ENCODE results near the gene SLC16A13.
"Not testable (repeated sequence)": the region's sequence is repeated elsewhere in the genome, so short reads cannot be mapped to it uniquely, and the experiment has no call there.

SLC16A13 gene

DNA sequence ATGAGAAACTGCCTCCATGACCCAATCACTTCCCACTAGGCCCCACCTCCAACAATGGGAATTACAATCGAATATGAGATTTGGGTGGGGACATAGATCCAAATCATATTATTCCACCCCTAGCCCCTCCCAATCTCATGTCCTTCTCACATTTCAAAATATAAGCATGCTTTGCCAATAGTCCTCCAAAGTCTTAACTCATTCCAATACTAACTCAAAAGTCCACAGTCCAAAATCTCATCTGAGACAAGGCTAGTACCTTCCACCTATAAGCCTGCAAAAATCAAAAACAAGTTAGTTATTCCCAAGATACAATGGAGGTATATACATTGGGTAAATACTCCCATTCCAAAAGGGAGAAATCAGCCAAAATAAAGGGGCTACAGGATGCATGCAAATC is 31.4 kb downstream of the SLC16A13 start:
- DNase-seq (ENCODE audit: low spot score): no peak

DNA sequence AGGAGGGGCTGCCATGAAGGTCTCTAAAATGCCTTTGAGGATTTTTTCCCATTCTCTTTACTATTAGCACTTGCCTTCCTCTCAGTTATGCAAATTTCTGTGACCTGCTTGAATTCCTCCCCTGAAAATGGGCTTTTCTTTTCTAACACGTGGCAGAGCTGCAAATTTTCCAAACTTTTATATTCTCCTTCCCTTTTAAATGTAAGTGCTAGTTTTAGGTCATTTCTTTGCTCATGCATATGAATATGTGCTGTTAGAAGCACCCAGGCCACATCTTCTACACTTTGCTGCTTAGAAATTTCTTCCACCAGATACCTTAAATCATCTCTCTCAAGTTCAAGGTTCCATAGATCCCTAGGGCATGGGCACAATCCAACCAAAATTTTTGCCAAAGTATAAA is 32.5 kb downstream of the SLC16A13 start:
- no peak for DNase-seq (ENCODE audit: low spot score)

DNA sequence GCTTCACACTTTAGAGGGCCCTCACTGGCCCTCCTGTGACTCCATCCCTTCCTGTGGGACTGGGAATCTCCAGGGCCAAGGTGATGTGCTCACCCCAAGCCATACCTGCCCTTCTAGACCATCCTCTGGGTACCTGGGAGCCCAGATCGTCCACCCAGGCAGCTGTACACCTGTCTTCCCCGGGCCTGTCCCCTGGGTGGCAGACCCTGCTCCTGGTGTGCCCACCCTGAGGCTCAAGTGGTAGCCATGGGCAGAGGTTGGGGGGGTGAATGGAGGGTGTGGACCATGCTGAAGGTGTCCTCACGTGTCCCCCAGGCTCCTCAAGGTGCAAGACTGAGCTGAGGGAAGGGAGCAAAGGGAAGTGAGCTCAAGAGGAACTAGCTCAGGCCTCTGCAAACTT is 34.9 kb downstream of the SLC16A13 start:
- no peak for DNase-seq (ENCODE audit: low spot score)

DNA sequence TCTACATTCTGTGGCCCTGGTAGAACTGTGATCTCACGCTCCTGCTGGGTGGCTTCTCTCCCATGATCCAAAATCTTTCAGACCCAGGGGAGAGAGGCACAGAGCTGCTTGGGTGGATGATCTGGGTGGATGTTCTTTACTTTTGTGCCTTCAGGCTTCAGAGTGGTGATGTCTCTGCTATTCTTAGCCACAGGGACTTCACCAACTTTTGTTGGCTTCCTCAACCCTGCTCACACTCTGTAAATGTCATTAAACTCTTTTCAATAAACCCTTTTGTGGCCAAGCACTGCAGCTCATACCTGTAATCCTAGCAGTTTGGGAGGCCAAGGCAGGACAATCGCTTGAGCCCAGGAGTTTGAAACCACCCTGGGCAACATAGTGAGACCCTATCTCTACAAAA is 36.6 kb downstream of the SLC16A13 start:
- DNase-seq (ENCODE audit: low spot score): no peak

DNA sequence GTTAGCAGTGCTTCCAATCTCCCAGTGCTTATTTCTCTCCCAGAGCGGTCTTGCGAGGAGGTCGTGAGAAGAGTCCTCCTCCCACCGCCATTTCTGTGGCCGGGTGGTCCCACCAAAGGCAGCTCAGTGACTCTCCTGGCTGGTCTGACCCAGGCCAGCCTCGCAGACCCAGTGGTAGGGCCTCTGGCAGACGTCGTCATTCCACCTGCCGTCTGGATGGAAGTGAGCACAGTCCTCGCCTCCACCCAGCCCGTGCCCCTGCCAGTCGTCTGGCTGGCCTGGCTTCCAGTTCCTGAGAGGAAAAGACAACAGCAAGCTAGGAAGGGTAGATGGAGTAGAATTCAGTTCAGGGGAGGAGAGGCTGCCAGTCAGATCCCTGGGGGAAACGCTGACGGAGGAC is 39.1 kb downstream of the SLC16A13 start:
- DNase-seq (ENCODE audit: low spot score): no peak

DNA sequence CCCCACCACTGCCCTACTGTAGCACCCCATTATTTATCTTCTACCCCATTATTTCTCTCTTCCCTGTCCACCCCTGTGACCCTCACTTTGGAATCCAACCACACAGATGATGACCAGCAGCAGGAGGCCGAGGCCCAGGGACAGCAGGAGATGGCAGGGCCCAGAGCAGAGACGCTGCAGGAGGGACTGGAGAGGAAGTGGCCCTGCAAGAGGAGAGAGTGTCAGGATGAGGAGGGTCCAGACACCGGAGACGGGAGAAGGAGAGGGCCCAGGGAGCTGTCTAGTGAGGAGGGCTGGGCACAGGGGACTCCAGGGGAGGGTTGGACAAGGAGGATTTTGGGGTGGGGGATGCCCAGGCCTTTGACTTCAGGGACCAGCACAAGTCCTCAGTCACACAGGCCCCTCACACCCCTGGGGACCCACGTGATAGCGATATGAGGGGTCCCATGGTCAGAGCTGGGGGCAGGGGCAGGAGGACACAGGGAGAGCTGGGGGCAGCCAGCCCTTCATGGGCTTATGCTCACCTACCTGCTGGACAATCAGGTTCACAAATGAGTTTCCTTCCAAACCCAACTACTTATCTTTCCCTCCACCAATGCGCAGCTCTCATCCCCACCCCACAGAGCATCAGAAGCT is 42.2 kb downstream of the SLC16A13 start:
- no peak for DNase-seq (ENCODE audit: low spot score)

DNA sequence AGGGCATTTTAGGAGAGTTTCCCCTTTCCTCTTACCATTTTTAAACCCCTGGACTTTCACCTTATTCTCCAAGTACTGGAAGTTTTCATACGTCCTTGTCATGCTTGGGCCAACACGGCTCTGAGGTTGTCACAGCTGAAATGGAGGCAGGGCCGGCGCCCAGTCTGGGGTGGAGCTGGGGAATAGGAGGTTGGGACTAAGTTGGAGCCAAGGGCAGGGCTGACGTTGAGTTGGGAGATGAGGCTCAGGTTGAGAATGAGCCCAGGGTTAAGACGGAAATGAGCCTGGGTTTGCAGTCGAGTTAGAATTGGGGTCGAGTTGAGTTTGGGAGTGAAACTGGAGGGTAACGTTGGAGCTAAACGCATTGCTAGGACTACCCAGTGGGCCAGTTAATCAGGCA is 42.9 kb downstream of the SLC16A13 start:
- no peak for DNase-seq (ENCODE audit: low spot score)

DNA sequence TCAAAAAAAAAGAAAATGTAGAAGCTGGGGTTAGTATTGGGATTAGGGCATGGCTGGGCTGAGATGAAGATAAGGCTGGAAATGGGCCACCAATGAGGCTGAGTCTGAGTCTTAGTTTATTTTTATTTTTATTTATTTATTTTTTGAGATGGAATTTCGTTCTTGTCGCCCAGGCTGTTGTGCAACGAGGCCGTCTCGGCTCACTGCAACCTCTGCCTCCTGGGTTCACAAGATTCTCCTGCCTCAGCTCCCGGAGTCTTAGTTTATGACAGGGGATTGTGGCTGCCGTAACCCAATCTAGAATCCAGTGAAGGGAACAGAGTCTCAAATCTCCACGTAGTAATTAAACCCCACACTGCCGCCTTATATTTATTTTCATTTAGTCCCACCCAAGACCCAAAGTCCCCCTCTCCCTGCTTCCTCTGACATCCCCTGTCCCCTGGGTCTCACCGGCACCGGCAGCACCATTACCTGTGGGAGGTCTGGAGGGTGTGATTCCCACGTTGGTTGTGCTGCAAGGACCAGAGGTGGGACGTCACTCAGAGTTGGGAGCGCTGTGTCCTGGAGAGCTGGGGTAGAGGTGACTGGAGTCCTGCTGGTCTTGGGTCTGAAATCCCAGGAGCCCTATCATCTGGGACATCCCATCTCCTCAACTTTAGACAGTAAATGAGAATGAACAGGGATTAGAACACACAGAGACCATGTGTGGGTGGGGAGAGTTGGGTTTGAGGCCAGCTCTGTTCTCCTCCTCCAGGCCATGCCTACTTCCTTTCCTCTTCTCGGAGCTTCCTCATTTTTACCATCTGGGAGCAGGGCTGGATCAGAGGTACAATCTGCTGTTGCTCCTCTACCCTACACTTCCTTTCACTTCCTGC is 44.0 kb downstream of the SLC16A13 start, which contains the start of gene CLEC10A:
CLEC10A (minus strand) TSS at position 671 of the 875 bp plus-strand sequence. CDS start 1,439 bp downstream, outside the sequence.
- DNase-seq (ENCODE audit: low spot score): no peak

DNA sequence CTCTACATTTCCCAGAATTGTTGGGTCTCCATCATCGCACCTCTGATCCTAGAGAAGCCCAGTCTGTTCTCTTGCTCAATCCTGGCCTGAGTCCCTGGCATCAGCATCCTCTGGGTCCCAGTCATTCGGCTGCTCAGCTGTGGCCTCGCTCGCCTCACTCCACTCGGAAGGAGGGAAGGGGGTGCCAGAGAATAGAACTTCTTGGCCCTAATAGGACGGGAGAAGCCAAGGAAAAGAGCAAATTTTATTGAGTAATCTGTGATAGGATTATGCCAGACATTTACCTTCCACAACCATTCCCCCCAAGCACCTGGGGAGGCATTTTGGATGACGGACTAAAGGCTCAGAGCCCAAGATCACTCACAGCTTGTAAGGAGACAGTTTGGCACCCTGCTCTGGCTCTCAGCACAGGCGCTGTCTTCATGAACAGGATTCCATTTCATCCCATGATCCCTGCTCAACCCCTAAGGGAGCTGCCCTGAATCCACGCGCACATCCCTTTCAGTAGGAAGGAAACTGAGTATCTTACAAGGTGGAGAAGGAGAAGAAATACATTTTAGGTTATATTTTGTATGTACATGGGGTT is 44.7 kb downstream of the SLC16A13 start:
- no peak for DNase-seq (ENCODE audit: low spot score)

DNA sequence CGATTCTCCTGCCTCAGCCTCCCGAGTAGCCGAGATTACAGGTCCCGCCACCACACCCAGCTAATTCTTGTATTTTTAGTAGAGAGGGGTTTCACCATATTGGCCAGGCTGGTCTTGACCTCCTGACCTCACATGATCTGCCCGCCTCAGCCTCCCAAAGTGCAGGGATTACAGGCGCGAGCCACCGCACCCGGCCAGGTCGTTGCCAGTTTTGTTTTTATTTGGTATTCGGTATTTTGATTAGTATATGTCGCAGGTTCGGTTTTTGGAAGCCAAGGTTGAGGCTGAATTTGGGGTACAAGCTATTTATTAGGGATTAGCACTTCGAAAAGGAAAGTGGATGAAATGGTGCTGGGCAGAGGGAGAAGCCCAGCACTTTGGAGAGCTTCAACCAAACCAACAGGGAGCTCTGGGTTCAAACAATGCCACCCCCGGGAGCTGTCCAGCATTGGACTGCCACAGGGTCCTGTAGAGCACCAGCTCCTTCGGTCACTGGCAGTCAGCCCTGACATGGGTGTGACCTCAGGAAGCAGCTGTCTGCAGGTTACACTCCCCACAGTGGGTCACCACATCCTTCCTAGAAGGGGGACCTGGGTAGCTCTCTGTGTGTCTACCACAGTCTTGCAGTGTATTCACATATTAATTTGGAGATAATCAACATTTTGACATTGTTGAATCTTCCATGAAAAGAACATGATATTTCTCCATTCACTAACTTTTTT is 45.7 kb downstream of the SLC16A13 start:
- DNase-seq (ENCODE audit: low spot score): no peak

DNA sequence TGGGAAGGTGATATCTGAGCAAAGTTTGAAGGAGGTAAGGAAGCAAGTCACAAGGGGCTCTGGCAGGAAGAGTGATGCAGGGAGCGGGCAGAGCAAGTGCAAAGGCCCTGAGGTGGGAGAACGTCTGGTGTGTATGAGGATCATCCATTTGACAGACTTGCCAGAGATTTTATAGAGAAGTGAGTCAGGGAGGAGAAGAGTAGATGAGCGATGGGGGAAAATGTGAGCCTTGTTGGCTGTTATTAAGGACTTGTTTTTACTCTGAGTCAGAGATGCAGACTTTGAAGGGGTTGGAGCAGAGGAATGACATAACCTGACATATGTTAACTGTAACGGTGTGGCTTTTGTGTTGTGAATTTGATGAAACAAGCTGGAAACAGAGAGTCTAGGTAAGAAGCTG is 47.8 kb downstream of the SLC16A13 start:
- no peak for DNase-seq (ENCODE audit: low spot score)

DNA sequence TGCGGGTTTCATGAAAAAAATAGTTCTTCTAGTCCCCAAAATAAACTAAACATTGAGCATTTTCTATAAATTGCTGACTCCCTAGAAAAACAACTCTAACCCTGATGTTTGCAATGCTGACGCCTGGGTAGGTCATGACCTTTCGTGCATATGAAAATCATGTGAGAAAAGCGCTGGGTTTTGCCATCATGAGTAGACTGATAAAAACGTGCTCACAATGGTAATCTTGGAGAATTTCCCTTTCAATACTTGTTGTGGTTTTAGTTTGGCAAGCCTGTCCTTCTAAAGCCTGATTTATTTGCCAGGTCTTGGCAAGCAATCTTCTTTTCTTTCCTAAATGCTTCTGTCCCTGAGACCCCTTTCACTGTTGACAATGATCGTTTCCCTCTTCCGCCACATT is 48.3 kb downstream of the SLC16A13 start:
- no peak for DNase-seq (ENCODE audit: low spot score)

DNA sequence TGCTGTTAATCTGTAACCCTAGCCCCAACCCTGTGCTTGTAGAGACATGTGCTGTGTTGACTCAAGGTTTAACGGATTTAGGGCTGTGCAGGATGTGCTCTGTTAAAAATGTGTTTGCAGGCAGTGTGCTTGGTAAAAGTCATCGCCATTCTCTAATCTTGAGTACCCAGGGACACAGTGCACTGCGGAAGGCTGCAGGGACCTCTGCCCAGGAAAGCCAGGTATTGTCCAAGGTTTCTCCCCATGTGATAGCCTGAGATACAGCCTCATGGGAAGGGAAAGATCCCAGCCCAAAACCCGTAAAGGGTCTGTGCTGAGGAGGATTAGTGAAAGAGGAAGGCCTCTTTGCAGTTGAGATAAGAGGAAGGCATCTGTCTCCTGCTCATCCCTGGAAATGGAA is 52.6 kb downstream of the SLC16A13 start:
- not testable (repeated sequence) for DNase-seq (ENCODE audit: low spot score)

DNA sequence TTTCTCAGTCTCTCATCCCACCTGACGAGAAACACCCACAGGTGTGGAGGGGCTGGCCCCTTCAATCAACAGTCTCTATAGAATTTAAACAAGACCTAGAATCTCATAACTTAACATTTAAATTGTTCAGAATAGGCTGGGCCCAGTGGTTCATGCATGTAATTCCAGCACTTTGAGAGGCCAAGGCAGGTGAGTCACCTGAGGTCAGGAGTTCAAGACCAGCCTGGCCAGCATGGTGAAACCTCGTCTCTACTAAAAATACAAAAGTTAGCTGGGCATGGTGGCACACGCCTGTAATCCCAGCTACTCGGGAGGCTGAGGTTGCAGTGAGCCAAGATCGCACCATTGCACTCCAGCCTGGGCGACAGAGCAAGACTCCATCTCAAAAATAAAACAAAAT is 53.8 kb downstream of the SLC16A13 start:
- not testable (repeated sequence) for DNase-seq (ENCODE audit: low spot score)

Data from RKO (cell line).